Measurements from ENCODE around the gene FOSL2.

FOSL2 gene

DNA sequence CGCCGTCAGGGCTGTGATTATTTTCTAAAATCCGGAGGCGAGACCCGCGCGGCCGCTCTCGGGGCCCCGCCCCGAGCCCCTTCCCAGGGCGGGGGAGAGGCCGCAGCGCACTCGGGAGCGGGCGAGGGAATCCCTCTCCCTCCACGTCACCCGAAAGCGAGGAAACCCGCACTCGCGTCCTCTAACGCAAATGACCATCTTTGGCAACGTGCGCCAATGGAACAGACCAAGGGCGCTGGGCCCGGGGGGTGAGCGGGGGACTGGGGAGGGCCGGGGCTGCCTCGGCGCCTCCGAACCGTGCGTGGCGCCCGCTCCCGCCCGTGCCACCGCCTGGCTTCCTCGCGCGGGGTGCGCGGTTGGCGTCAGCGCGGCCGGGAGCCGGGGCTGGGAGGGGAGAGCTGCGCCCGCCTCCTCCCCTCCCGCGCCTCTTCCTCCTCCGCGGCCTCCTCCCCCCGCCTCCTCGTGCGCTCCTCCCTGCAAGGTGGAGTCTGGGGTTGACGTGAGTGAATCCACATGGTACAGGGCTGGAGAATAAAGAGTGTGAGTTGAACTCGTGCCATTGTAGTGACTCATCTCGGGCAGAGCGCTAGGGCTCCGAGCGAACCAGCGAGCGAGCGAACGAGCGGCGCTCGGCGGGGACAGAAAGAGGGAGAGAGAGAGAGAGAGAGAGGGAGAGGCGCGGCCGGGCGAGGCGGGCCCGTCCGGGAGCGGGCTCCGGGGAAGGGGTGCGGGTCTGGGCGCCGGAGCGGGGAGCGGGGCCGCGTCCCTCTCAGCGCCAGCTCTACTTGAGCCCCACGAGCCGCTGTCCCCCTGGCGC, at the start of gene FOSL2:
FOSL2 (plus strand) TSS at position 562 of the 817 bp plus-strand sequence. CDS start 863 bp downstream, outside the sequence.
- peak; percentile 95 for DNase-seq (ENCODE audit: low spot score)

DNA sequence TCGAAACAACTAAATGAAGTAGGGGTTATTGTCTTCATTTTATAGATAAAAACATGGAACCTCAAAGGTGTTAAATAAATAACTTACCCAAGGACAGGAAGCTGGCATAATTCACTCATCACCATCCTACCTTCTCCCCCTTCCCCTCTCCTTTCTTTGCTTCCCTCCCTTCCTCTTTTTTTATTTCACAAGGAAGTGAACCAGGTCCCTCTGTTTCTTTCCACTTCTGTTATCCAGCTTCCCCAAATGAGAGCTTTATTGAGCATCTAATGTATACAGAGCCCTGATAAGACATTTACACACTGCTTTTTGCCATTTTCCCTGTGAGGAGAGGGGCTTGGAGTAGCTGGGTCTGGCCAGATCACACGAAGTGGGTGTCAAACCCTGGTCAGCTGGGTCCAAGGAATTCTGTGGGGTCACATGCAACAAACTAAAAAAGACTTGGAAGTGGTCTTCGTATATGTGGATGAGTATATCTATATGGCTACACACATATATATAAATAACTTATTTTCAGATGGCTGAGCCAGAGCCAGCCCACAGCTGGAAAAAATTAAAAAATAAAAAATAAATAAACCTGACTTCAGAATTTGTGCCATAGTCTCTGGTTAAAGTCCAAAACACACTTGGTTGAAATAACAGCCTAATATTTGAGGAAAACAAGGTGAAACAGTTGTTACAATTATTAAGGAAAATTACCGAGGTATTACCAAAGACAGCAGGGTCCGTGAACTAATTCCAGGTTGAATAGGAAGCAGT, 49.3 kb upstream of the FOSL2 start:
- DNase-seq (ENCODE audit: low spot score) = no peak

DNA sequence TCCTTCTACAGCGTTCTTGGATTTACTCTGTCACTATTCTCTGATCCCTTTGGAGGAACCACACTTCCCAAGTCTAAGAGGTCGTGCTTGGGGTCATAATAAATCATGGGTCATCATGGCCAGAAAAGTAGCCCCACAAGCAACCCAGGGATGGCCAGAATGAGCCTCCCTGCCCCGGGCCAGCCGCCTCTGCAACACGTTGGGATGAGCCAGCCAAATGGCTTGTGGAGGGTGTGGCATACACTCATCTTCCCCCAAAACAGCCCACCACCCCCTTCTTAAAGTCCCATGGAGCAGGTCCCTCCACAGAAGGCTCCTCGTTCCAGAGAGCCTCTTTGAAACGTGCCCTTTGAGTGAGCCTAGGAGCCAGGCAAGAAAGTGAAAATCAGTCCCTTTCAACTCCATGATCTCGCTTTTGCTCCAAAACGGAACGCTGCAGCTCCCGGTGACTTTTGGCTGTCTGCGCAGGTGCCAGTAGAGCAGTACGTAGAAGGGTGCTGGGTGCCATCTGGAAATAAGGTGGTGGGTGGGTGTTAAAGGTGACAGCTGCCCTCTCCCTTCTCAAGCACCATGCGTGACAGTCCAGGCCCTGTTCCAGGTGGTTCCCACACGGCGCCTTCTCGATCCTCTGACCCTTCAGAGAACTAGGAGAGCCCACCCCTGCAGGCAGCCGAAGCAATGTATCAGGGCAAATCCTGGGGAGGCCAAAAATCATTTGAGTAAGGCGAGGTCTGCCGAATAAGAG, 48.5 kb upstream of the FOSL2 start:
- DNase-seq (ENCODE audit: low spot score) = no peak

DNA sequence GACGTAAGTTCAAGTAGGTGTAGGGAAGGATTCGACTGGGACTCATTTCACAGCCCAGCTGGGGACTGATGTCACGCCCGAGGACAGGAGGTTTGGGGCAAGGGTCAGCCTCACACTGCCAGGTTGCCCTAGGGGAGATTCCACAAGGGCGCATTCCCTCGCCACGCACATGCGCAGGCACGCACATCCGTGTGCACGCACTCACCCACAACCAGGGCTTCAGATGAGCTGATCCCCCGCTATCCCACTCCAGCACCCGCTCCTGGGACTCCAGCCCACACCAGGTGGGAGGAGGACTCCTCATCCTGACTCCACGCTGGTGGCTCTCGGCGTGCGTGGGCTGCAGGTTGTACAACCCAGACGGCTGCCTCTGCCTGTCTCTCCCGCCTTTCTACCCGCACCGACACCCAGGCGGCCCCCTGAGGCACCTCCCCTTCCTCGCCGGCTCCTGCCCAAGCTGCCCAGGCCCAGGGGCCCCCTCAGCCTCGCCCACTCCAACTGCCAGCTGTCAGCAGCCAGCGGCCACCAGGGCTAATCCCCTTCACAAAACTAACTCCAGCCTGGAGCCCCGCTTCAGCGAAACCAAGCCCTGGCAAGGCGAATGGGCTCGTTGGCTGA, 47.8 kb upstream of the FOSL2 start:
- DNase-seq (ENCODE audit: low spot score) = no peak

- no peak for DNase-seq (ENCODE audit: low spot score)
Observed at GRCh38 chr2:28345619-28346018, 47.0 kb upstream of the FOSL2 start.

- peak; percentile 27 for DNase-seq (ENCODE audit: low spot score)
Observed at GRCh38 chr2:28346587-28346986, 46.1 kb upstream of the FOSL2 start.

DNA sequence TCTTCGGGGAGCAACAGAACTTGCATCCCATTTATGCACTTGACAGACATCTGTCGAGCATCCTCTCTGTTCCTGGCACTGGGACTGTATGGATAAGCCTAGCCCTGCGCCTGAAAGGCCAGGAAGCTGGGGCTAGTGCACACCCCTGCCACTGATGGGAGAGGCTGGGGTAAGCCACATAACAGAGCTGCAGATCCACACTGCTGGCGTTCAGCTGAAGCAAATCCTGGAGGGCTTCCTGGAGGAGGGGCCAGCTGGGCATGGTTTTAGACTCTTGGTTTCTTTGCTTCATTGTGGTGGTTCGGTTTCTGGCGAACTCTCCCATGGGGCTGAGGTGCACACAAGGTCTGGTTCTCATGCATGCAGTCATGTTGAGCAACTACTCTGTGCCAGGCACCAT, 45.5 kb upstream of the FOSL2 start:
- no peak for DNase-seq (ENCODE audit: low spot score)

GRCh38 chr2:28347596-28347995, 45.1 kb upstream of the FOSL2 start:
- DNase-seq (ENCODE audit: low spot score) = no peak

- DNase-seq (ENCODE audit: low spot score) = no peak
Observed at GRCh38 chr2:28348149-28348567, 44.5 kb upstream of the FOSL2 start.

- DNase-seq (ENCODE audit: low spot score) = no peak
Observed at GRCh38 chr2:28348921-28349320, 43.7 kb upstream of the FOSL2 start.

DNA sequence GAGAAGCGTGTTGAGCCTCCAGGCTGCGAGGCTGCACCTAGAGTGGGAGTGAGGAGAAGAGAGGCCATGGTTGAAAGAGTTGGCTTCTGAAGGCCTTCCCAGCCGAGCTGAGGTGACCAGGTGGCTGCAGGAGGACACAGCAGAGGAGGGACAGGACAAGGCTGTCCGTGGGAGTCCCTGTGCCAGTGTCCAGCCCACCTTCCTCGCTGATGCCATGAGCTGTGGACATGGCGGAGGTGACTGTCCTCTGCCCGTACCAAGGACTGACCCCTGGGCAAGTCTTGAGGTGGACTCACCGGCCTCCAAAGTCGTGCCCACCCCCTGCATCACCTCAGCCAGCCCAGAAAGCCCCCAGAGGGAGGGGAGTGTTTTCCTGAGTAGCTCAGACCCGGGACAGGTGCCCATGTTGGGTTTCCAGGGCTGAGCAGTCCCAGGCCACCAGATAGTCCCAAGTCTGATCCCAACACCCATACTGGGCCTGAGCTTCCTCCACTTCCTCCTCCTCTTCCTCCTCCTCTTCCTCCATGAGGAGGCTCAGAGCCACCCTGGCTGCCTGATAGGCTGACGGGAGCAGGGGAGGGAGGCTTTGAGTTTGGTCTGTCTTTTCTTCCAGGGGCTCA, 43.0 kb upstream of the FOSL2 start:
- DNase-seq (ENCODE audit: low spot score) = no peak

DNA sequence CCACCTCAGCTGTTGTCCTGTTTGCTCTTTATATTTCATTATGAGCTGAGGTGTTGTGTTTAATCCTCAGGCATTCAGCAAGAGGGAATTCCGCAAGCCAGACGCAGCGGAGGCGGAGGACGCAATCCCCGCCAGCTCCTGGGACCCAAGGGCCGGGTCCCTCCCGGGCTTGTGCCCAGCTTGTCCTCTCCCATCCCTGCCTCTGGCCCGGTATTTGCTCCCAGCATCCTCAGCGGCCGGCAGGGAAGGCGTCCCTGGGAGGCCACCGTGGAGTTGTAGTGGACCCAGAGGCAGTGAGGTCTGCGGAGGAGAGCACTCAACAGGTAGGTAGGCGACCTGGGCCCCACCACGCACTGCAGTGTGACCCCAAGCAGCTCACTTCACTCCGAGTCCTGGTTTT, 42.5 kb upstream of the FOSL2 start:
- DNase-seq (ENCODE audit: low spot score) = no peak

DNA sequence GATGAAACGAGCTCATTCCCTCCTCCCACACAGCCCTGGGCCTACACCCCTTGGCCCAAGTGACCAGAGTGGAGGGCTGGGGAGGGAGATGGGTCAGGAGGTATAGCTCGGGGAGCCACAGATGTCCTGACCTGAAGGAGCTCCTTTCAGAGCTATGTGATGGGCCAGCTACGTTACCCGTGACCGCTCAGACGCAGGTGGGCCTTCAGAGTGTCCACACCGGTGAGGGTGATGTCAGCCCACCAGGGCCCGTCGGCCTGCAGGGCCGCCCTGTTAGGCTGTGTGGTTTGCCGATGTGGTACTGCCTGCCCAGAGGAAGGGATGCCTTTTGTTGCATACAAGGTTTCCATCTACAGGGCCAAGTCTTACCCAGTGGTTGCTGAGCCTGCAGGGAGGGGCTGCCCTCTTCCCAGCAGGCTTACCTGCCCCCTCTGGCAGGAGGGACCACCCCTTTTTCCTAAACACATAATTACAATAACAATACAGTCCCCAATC, 41.8 kb upstream of the FOSL2 start:
- DNase-seq (ENCODE audit: low spot score) = no peak

- no peak for DNase-seq (ENCODE audit: low spot score)
Observed at GRCh38 chr2:28351621-28352020, 41.0 kb upstream of the FOSL2 start.

- DNase-seq (ENCODE audit: low spot score) = peak; percentile 32
Observed at GRCh38 chr2:28352104-28352503, 40.6 kb upstream of the FOSL2 start.

GRCh38 chr2:28352610-28353195, 40.0 kb upstream of the FOSL2 start:
- DNase-seq (ENCODE audit: low spot score) = no peak

- DNase-seq (ENCODE audit: low spot score) = no peak
Observed at GRCh38 chr2:28354920-28355520, 37.6 kb upstream of the FOSL2 start.

- DNase-seq (ENCODE audit: low spot score) = peak; percentile 11
Observed at GRCh38 chr2:28355521-28356094, 37.0 kb upstream of the FOSL2 start.

- peak; percentile 96 for DNase-seq (ENCODE audit: low spot score)
Observed at GRCh38 chr2:28356095-28356911, 36.4 kb upstream of the FOSL2 start.
